ENCODE measurements around the gene PTPRB.

PTPRB gene

DNA sequence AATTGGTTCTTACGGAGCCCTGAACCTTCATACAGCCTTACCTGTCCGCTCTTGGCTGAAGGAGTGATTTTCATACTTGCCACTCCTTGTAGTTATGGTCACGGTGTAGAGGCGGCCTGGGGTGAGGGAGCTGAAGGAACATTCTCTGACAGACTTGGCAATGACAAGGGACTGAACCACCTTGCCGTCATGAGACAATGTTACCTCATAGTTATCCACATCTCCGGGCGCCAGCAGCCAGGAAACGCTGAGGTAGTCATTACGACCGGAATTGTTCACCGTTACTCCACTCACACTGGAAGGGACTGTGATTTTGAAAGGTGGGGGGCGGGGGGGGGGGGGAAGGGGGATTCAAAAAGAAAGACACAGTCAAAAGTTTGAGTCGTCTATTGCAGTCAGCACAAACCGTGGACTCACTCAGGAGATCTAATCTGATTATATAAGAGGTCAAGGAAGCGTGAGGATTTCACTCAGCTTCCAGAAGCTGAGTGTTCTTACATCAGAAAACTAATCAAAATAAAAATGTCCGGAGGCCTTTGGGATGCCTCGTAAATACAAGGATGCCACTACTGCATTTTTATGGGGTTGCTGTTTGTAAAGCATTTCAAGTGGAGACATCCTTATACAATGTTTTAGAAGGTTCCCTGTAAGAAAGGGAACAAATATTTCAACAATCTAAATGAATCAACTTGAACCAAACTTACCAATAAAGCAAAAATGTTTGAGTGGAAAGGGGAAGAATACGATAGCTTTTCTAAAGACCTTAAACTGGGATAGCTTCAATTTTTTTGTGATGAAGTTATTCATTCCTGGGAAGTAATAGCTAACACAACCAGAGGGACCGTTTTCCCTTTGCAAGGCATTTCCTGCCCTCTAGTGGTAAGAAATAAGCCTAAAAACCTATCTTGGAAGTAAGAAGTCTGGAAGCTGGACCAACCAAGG lies 60.6 kb downstream of the PTPRB start:
- Histone ChIP-seq H3K4me1 (ENCODE audit: low read depth, poor library complexity, severe bottlenecking) (no peaks in the 10 kb centered on the region), H3K27me3 (ENCODE audit: insufficient read depth, low read depth) (no peaks in the 10 kb centered on the region), H3K79me2 (ENCODE audit: insufficient read depth, low read depth) (no peaks in the 10 kb centered on the region), H4K20me1 (ENCODE audit: insufficient read depth) (no peaks in the 10 kb centered on the region), H3K27ac (no peak overlapping the region), H3K4me2 (no peak overlapping the region), H3K36me3 (ENCODE audit: insufficient read depth) (no peaks in the 10 kb centered on the region), H2AFZ (ENCODE audit: low read depth) (no peak overlapping the region), H3K9ac (no peak overlapping the region), H3K4me3 (IDR thresholded peaks at IDR 0.05; ENCODE audit: insufficient read depth, low read depth, low read length) (no peak overlapping the region)
- TF ChIP-seq, protein P1, sequence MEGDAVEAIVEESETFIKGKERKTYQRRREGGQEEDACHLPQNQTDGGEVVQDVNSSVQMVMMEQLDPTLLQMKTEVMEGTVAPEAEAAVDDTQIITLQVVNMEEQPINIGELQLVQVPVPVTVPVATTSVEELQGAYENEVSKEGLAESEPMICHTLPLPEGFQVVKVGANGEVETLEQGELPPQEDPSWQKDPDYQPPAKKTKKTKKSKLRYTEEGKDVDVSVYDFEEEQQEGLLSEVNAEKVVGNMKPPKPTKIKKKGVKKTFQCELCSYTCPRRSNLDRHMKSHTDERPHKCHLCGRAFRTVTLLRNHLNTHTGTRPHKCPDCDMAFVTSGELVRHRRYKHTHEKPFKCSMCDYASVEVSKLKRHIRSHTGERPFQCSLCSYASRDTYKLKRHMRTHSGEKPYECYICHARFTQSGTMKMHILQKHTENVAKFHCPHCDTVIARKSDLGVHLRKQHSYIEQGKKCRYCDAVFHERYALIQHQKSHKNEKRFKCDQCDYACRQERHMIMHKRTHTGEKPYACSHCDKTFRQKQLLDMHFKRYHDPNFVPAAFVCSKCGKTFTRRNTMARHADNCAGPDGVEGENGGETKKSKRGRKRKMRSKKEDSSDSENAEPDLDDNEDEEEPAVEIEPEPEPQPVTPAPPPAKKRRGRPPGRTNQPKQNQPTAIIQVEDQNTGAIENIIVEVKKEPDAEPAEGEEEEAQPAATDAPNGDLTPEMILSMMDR (conservative IDR thresholded peaks at IDR 0.05; ENCODE audit: low read depth, low read length): peak; percentile 97

DNA sequence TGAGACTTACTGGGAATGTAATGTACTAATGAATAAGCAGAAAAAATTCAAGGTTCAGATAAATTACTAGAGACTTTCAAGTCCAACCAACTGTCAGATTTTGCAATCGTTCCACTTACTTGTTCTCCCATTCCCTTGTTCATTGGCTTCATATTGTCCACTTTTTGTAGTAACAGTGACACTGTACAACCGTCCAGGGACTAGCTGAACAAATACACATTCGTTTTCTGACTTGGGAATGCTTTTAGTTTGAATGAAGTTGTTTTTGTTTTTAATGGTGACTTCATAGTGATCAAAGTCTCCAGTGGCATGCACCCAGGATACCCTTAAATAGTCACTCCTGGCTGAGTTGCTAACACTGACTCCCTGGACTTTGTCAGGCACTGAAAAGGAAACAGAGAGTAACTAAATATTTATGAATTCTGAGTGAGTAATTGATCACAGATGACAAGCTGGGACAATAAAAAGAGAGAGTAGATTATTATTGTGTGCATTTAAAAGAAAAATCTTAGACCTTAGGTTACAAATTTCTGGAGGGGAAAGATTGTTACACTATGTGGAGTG lies 65.4 kb downstream of the PTPRB start:
- H3K79me2 ChIP-seq (ENCODE audit: insufficient read depth, low read depth): no peaks in the 10 kb centered on the region
- no peaks in the 10 kb centered on the region for H3K27me3 ChIP-seq (ENCODE audit: insufficient read depth, low read depth)
- H3K4me1 ChIP-seq (ENCODE audit: low read depth, poor library complexity, severe bottlenecking): no peaks in the 10 kb centered on the region
- H3K4me3 ChIP-seq (IDR thresholded peaks at IDR 0.05; ENCODE audit: insufficient read depth, low read depth, low read length): no peak overlapping the region
- no peak overlapping the region for H3K9ac ChIP-seq
- H3K4me2 ChIP-seq: no peak overlapping the region
- H3K27ac ChIP-seq: no peak overlapping the region
- TF ChIP-seq, protein P1 (conservative IDR thresholded peaks at IDR 0.05; ENCODE audit: low read depth, low read length): no peak
- H4K20me1 ChIP-seq (ENCODE audit: insufficient read depth): no peaks in the 10 kb centered on the region
- no peak overlapping the region for H2AFZ ChIP-seq (ENCODE audit: low read depth)
- no peaks in the 10 kb centered on the region for H3K36me3 ChIP-seq (ENCODE audit: insufficient read depth)

DNA sequence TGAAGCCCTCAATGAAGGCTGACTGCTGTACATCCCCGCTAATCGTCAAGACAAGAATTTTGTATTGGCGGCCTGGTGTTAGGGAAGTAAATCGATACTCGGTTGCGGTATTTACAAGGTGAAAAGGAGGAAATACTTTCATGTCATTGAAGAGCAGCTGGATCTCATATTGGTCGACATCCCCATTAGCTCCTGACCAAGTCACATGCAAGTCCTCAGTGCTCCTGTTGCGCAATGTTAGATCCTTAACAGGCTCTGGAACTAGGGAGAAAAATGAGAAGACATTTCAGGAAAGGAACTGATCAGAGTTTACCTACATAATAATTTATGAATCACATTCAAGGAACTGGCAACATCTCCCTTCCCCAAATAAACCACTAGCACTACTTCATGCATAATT lies 66.2 kb downstream of the PTPRB start:
- no peaks in the 10 kb centered on the region for H3K79me2 ChIP-seq (ENCODE audit: insufficient read depth, low read depth)
- H3K4me2 ChIP-seq: no peak overlapping the region
- no peak overlapping the region for H3K9ac ChIP-seq
- H3K4me1 ChIP-seq (ENCODE audit: low read depth, poor library complexity, severe bottlenecking): no peaks in the 10 kb centered on the region
- no peak overlapping the region for H2AFZ ChIP-seq (ENCODE audit: low read depth)
- H4K20me1 ChIP-seq (ENCODE audit: insufficient read depth): no peaks in the 10 kb centered on the region
- no peaks in the 10 kb centered on the region for H3K27me3 ChIP-seq (ENCODE audit: insufficient read depth, low read depth)
- TF ChIP-seq, protein P1 (conservative IDR thresholded peaks at IDR 0.05; ENCODE audit: low read depth, low read length): no peak
- H3K4me3 ChIP-seq (IDR thresholded peaks at IDR 0.05; ENCODE audit: insufficient read depth, low read depth, low read length): no peak overlapping the region
- H3K36me3 ChIP-seq (ENCODE audit: insufficient read depth): no peaks in the 10 kb centered on the region
- no peak overlapping the region for H3K27ac ChIP-seq

DNA sequence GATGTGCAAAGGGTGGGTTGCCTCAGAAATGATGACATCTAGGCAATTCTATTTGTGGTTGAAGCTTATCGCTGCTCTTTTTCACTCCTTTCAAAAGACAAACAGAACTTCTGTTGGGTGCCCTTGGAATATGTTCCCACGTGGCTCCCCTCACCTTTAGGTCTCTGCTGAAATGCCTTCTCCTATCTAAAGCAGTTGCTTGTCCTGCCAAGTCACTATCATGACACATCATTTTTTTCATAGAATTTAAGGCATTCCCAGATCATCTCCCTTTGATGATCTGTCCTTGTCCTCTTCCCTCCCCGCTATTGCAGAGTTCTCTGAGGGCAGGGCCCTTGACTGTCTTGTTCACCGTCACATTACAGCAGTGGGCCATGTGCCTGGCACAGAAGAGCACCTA lies 75.7 kb downstream of the PTPRB start:
- no peaks in the 10 kb centered on the region for H3K27me3 ChIP-seq (ENCODE audit: insufficient read depth, low read depth)
- no peaks in the 10 kb centered on the region for H3K36me3 ChIP-seq (ENCODE audit: insufficient read depth)
- TF ChIP-seq, protein P1 (conservative IDR thresholded peaks at IDR 0.05; ENCODE audit: low read depth, low read length): no peak
- no peaks in the 10 kb centered on the region for H3K4me1 ChIP-seq (ENCODE audit: low read depth, poor library complexity, severe bottlenecking)
- H3K4me2 ChIP-seq: no peak overlapping the region
- H3K4me3 ChIP-seq (IDR thresholded peaks at IDR 0.05; ENCODE audit: insufficient read depth, low read depth, low read length): no peak overlapping the region
- no peak overlapping the region for H3K9ac ChIP-seq
- H4K20me1 ChIP-seq (ENCODE audit: insufficient read depth): no peaks in the 10 kb centered on the region
- no peaks in the 10 kb centered on the region for H3K79me2 ChIP-seq (ENCODE audit: insufficient read depth, low read depth)
- H2AFZ ChIP-seq (ENCODE audit: low read depth): no peak overlapping the region
- no peak overlapping the region for H3K27ac ChIP-seq

Data from KMS-11 (cell line).